ENCODE measurements around the gene NEDD8.

NEDD8 gene

GRCh38 chr14:24232121-24232644 lies at the start of gene NEDD8:
TSS of gene NEDD8 (minus strand) at chr14:24232367. CDS start at chr14:24232267, 100 bp downstream.
- peak; percentile 88 for DNase-seq

- no peak for DNase-seq
Observed at GRCh38 chr14:24281636-24282035, 49.5 kb upstream of the NEDD8 start.

GRCh38 chr14:24280797-24281460 lies 48.8 kb upstream of the NEDD8 start:
- DNase-seq, result no peak

GRCh38 chr14:24279301-24280186 lies 47.4 kb upstream of the NEDD8 start:
- peak; percentile 77 for DNase-seq

GRCh38 chr14:24278424-24278823 lies 46.3 kb upstream of the NEDD8 start:
- no peak for DNase-seq

GRCh38 chr14:24277606-24278321 lies 45.6 kb upstream of the NEDD8 start:
- no peak for DNase-seq

- no peak for DNase-seq
Observed at GRCh38 chr14:24277071-24277470, 44.9 kb upstream of the NEDD8 start.

GRCh38 chr14:24274101-24274543 lies 42.0 kb upstream of the NEDD8 start:
- peak; percentile 32 for DNase-seq

- no peak for DNase-seq
Observed at GRCh38 chr14:24273422-24273998, 41.3 kb upstream of the NEDD8 start.

GRCh38 chr14:24272467-24272866 lies 40.3 kb upstream of the NEDD8 start:
- no peak for DNase-seq

- DNase-seq, result no peak
Observed at GRCh38 chr14:24271834-24272263, 39.7 kb upstream of the NEDD8 start.

- peak; percentile 92 for DNase-seq
Observed at GRCh38 chr14:24271134-24271833, 39.1 kb upstream of the NEDD8 start, which contains the start of gene RABGGTA. TSS of gene RABGGTA (minus strand) at chr14:24271597. CDS start at chr14:24271115, 482 bp downstream.

GRCh38 chr14:24270537-24271133 lies 38.5 kb upstream of the NEDD8 start:
- peak; percentile 44 for DNase-seq

GRCh38 chr14:24269910-24270536 lies 37.9 kb upstream of the NEDD8 start:
- no peak for DNase-seq

GRCh38 chr14:24269368-24269767 lies 37.2 kb upstream of the NEDD8 start:
- no peak for DNase-seq

- DNase-seq, result no peak
Observed at GRCh38 chr14:24268225-24268624, 36.1 kb upstream of the NEDD8 start.

- no peak for DNase-seq
Observed at GRCh38 chr14:24267516-24267915, 35.3 kb upstream of the NEDD8 start.

GRCh38 chr14:24266344-24267244 lies 34.4 kb upstream of the NEDD8 start:
- no peak for DNase-seq

GRCh38 chr14:24264298-24264697 lies 32.1 kb upstream of the NEDD8 start:
- no peak for DNase-seq

GRCh38 chr14:24263848-24264247 lies 31.7 kb upstream of the NEDD8 start:
- DNase-seq, result no peak

All from RPMI8226 (cell line).